ENCODE measurements around the gene XYLT1. TPM values are rescaled to one million over a fixed set of nuclear protein-coding genes. Genes with fewer than 3 reads are reported as not detected.
A peak's percentile ranks its signal among the peaks of the same experiment; 100 is the strongest.

XYLT1 gene
- total RNA-seq, 1 donor from 2014 or later: 0.20 TPM

DNA sequence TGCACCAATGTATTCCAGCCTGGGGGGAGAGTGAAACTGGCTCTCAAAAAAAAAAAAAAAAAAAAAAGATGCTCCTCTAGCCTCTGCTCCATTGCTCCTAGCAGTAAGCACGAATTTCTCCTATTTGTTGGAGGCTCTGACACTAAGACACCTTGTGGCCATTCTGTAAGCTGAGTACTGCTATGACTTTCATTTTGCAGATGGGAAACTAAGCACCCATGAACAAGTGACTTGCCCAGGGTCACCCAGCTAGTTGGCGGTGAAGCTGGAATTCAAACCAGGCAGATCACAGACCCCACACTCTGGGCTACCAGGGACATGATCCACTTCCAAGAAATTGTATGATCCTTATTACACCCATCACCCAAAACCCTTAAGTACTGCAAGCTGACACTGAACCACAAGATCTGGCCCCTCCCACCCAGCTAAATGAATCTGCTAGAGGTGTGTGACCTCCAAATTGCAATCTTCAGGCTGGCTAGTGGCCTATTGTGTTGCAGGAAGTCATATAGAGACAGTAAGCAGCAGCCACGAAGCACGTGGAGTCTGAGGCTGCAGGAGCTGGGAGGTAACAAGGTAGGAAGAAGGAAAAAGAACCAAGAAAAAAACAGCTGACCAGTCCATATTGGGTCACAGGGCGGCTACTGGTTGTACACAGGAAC is 209.4 kb downstream of the XYLT1 start:
- DNase-seq (ENCODE audit: low read depth in 2 of 2): no peak

DNA sequence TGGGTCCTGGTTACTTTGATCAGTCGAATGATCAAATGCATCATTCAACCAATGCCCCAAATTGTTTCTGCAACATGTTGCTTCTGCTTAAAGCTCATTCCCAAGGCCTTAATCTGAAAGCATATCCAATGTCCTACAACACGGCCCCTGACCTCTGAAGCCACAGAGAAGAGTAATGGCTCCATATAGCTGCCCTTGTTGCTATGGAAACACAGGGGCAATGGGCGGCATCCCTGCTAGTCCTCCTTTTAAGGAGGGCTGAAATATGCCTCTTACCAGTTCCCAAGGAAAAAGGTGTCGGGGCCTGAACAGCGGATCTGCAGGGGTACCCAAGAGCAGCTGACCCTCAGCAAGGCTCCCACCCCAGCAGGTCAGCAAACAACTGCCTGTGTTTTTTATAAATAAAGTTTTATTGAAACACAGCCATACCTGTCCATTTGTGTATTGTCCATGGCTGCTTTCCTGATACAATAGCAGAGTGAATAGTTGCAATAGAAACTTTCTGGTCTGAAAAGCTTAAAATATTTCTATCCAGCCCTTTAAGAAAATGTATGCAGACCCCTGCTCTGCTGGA is 210.4 kb downstream of the XYLT1 start:
- no peak for DNase-seq (ENCODE audit: low read depth in 2 of 2)

GRCh38 chr16:17259751-17260270 is 210.9 kb downstream of the XYLT1 start:
- no peak for DNase-seq (ENCODE audit: low read depth in 2 of 2)

- no peak for DNase-seq (ENCODE audit: low read depth in 2 of 2)
These were observed 211.7 kb downstream of the XYLT1 start for GRCh38 chr16:17258848-17259713.

DNA sequence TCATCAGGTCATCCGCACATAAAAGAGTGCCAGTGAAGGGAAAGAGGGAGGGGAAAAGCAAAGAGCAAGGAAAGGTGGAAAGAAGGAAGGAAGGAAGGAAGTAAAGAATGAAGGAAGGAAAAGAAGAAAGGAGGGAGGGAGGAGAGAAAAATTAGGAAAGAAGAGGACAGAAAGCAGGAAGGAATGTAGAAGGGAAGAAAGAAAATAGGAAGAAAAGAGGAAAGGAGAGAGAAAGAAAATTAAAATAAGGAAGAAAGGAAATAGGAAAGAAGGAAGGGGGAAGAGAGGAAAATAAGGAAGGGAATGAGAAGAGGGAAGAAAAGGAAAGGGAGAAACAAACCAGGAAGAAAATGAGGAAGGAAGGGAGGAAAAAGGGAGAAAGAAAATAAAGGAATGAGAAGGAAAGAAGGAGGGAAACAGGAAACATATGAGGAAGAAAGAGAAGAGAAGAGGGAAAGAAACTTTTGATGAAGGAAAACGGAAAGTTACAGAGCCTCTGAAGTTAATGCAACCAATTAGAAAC is 212.6 kb downstream of the XYLT1 start:
- DNase-seq (ENCODE audit: low read depth in 2 of 2): no peak

GRCh38 chr16:17257426-17258023 is 213.2 kb downstream of the XYLT1 start:
- no peak for DNase-seq (ENCODE audit: low read depth in 2 of 2)

- DNase-seq (ENCODE audit: low read depth in 2 of 2): no peak
These were observed 218.1 kb downstream of the XYLT1 start for GRCh38 chr16:17252701-17253100.

GRCh38 chr16:17252064-17252463 is 218.7 kb downstream of the XYLT1 start:
- no peak for DNase-seq (ENCODE audit: low read depth in 2 of 2)

DNA sequence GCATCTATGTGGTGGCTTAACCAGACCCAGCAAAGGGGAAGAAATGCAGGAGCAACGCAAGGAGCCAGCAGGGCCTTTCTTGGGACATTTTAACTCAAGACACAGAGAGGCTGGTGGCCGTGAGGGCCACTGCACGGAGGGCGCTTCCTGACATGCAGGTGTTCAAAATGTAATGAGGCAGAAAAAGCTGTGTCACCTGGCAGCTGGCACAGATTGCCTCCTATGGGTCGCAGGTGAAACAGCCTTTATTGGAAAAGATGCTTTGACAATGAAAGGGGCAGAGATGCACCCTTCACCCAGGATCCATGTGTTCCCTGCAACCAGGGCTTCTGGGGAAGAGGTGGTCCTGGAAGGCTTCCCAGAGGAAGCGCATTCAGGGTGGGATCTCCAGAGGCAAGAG is 219.3 kb downstream of the XYLT1 start:
- no peak for DNase-seq (ENCODE audit: low read depth in 2 of 2)

- DNase-seq (ENCODE audit: low read depth in 2 of 2): no peak
These were observed 223.6 kb downstream of the XYLT1 start for GRCh38 chr16:17246974-17247732.

DNA sequence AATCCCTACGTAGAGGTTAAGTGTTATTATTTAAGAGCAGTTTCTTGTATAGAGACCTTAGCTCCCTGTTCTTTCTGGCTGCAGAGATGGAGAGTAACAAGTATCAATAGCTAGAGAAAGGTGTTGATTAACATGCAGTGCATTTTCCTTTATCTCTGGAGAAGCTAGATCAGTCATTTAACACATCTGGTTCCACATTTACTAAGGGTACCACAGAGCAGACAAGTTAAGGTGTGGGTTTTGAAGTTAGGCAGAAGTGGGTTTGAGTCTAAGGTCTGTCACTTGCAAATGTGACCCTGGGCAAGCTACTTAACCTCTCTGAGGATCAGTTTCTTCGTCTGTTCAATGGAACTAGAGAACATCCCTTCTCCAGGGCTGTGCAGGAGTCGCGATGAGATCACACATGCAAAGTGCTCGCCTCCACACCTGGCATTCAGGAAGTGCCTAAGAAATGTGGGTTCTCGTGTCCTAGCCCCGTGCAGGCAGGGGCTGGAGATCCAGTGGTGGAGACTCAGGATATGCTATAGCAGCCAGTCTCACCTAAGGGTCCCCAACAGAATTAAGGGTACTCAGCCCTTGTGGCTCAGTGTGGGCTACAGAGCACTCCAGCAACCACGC is 224.4 kb downstream of the XYLT1 start:
- no peak for DNase-seq (ENCODE audit: low read depth in 2 of 2)

GRCh38 chr16:17245776-17246175 is 225.0 kb downstream of the XYLT1 start:
- no peak for DNase-seq (ENCODE audit: low read depth in 2 of 2)

DNA sequence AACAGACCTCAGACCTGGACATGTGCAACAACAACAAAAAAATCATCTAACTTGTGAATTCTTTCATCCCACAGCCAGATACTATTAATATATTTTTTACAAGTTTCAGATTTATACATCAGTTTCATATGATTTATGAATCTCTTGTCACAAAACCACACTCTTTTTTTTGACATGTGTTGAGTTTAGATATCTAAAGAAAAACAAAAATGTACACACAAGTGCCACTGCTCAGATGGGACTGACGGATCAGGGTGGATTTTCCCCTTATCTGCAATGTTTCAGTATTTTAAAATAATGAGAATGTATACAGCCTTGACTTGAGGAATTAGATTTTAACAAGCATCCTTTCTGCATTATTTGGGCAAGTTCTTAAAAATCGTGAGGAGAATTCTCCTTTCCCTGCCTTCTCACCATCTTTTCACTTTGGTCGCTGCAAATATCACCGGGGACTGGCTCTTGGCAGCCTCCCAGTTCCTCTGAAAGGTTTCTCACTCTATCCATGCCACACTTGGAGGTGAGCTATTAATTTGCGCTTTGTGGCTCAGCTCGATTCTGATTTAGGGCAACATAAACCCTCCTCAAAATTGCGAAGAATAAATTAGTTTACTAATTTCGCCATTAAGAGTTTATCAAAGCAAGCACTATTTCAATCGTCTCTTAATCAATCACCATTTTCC is 225.7 kb downstream of the XYLT1 start:
- DNase-seq (ENCODE audit: low read depth in 2 of 2): no peak

DNA sequence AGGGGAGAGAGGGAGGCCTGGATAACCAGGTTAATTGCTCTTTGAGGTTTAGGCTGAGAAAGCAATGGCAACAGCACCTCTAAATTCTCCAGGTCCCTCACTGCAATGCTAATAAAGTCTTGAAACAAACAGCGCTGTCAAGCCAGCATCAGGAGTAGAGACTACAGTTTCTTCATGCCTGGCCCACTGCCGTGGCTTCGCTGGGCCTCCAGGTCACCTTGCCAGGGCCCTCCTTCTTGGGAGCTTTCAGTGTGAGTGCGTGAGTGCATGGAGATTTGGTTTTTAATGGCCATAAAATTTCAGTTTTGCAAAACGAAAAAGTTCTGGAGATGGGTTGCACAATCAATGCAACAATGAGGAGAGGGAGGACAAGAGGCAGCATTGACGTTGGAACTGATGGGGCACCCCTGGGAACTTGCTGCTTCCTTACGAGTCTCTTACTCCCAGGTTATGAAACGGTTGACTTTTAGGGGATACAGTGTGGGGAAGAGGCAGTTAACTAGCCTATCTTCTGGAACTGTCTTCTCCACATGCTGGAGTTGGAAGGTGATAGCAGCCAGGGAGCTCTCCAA is 229.4 kb downstream of the XYLT1 start:
- no peak for DNase-seq (ENCODE audit: low read depth in 2 of 2)

DNA sequence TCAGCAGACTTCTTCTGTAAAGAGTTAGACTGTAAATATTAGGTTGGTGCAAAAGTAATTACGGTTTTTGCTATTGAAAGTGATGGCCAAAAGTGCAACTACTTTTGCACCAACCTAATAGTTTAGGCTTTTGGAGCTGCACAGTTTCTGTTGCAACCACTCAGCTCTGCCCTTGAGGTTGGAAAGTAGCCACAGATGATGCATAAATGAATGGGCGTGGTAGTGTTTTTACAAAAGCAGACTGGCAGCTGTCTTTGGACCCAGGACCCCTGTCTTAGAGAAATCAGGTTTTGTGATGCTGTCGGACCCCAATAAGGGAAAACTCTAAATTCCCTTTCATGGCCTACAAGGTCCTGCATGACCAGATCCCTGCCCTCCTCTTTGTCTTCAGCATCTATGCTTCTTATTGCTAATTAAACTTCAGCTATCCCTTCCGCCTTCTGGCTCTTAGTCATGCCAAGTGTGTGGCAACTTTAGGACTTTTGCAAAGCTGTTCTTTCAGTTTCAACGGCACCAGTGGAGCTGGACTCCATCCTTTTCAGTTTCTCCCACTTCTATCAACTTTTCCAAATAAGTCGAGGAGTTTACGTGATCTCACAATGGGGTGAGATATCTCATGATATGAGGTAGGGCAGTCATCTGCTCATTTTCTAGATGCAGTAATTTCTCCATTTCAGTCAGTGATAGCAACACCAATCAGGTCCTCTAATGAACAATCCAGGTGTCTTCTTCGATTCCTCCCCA is 232.3 kb downstream of the XYLT1 start:
- no peak for DNase-seq (ENCODE audit: low read depth in 2 of 2)

- peak in 1 of 2 donors; percentile 17 for DNase-seq (ENCODE audit: low read depth in 2 of 2)
These were observed 233.3 kb downstream of the XYLT1 start for GRCh38 chr16:17237350-17237944.

DNA sequence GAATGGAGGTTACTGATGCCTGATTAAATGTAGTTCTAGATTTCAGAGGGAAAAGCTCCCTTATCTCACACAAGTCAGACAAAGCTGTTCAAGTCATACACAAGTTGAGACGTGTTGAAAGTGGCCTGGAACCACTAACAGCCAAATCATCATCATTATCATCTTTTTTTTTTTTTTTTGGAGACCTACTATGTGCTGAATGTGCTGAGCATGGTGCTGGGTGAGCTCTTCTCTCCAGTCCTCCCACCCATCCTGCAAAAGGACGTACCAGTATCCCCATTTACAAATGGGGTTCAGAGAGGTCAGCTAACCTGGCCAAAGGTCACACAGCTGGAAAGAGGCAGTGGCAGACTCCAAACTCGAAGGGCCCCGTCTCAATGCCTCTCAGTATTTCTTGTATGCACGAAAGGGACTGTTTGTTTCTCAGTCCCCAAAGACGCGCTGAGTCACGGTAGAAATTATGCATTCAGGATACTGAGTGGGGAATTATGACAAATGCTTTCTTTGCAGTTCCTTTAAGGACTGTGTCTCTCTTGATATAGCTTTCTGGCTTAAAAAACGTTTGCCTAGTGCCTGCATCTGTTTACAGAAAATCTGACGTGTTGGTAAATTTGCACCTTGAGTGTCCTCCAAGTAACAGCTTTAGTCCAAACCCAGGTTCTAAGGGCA is 235.5 kb downstream of the XYLT1 start:
- no peak for DNase-seq (ENCODE audit: low read depth in 2 of 2)

Data from lung microvascular endothelial cell (primary cell).